ENCODE data around the gene C1orf87.
A peak's percentile ranks its signal among the peaks of the same experiment; 100 is the strongest.
"Not testable (repeated sequence)": the region's sequence is repeated elsewhere in the genome, so short reads cannot be mapped to it uniquely, and the experiment has no call there.

The C1orf87 gene

DNA sequence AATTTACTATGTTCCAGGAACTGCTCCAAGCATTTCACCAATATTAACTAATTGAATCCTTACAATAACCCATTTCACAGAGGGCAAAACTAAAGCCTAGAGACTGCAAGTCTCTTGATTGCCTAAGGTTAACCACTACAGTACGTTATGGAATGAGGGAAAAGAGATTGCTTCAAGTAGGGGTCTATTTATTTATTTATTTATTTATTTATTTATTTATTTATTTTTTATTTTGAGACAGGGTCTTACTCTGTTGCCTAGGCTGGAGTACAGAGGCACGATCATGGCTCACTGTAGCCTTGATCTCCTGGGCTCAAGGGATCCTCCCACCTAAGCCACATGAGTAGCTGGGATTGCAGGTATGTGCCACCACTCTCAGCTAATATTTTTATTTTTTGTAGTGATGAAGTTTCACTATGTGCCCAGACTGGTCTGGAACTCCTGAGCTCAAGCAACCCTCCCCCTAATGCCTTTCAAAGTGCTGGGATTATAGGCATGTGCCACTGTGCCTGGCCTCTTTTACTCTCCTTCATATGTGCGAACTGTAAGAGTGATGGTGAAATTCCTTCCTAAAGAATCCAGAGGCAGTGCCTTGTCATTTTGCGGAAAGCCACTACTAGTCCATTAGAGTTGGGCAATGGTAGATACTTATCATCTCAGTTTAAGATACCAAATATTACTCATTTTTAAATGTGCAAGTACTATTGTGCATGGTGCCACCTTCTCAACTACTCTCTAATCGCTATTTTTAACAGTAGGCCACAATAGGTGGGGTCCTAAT lies 81.3 kb downstream of the C1orf87 start:
- no peak for DNase-seq

DNA sequence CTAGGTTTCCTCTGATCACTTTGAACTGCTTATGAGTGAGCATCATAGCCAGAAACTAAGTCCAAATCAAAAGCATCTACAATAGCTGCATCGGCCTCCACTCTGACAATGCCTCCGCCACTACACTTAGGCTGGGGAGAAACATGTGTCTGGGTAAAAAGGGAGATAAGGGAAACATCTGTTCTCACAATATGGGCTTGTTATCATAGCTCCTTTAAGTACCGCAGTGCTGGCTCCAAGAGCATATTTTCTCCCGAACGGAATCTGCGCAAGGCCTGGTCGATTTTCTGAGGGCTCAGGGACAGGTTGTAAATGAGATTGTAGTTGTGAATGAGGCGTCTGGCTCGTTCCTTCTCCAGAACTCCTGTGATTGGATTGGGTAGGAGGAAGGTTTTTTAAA lies 83.1 kb downstream of the C1orf87 start:
- no peak for DNase-seq

DNA sequence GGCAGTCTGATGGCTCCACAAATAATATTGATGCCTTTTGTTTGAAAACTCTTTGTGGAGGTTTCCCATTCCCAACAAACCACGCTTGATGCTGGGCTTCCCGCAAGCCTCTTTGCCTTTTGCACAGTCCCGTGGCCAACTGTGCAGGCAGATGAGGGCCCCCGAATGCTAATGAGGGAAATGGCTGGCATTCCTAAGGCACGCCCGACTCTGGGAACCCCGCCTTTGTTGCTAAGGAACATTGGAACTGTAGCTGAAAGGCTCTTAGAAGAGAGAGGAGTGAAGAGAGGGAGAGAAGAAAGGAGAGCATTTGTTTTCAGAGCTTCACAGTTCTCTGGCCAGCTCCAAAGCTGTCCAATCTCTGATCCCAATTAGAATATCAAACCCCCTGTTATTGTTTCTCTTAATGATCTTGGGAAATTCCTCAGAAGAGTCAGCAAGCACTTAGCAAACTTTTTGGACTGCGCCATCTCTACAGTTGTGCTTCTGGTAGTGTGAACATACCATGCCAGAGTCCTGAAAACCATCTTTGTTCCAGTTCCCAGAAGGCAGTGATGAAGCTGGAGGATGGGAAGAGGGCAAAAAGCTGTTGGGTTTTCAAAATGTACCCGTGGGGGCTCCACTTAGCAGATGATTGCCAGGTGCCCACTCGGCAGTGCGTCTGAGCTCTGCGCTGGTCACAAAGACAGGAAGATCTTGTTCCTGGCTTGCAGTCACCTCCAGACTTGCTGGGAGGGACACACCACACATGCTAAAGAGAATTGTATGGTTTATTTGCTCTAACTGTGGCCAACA lies 86.9 kb downstream of the C1orf87 start:
- no peak for DNase-seq

DNA sequence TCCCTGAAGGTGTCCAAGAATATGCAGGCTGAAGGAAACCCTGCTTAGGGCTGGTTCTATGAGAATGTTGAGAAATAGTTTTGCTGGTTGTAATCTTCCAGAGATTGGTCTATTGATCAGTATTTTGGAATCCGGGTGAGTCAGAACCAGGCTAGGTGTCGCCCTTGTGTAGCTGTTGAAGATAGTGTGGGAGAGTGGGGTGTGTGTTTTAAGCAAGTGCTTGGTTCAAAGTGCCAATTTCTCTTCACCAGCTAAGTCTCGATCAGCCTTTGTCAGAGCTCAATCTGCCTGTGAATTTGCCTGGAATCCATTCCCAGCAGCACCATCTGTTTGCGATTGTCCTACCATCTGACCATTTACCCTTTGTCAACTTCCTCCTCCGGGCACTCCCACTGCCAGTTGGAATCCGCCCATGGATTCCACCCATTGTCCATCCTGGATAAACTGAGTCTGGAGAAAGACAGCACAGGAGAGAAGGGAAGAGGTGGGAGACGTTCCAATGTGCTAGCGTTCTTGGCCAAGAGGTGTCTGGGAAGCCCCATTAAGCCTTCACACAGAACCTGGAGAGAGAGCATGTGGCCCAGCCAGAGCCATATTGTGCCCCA lies 87.6 kb downstream of the C1orf87 start:
- DNase-seq = no peak

DNA sequence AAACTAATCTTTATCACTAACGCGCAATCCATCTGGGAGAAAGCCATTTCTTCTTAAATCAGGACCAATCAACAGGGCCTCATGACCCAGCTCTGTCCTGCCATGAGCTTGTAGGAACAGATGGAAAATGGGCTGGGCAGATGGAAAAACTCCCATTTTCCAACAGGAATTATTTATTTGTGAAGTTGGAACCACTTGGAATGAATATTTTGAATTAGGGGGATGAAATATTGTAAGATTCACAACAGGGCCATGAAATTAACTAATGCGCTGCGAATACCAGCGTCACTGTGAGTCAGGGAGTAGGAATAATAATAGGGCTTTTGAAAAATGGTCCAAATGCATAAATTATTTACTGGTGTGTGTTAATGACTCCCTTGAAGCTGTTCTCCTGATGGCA lies 93.9 kb downstream of the C1orf87 start:
- DNase-seq = no peak

DNA sequence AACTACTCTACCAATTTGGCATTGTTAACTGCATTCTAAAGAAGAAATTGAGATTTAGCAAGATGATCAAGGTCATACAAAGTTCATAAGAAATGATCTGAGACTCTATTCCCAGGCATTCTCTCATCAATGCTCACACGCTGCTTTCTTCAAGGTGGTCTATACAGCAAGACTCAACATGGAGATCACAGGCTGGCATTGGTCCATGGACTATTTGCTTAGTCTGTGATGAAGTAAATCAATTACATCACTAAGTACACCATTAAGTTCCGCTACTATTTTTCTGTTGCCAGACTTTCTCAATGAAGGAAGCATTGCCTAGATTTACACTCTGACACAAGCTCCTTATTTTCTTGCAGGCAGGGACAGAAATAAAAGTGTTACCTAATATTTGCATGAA lies 95.1 kb downstream of the C1orf87 start:
- peak; percentile 69 for DNase-seq

DNA sequence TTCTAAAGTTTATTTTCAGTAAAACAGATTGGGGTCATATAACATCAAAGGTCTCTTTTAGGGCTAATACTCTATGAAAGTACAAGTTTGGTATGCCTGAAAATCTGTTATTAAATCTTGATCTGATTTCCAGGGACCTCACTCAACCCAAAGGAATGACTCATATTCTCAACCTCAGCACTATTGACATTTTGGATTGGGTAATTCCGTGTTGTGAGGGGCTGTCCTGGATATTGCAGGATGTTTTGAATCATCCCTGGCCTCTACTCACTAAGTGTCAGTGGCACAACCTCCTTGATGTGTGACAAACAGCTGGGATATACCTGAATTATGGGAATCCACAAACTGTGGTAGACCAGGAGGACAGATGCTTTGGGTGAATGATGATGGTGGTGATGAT lies 95.5 kb downstream of the C1orf87 start:
- DNase-seq = no peak

DNA sequence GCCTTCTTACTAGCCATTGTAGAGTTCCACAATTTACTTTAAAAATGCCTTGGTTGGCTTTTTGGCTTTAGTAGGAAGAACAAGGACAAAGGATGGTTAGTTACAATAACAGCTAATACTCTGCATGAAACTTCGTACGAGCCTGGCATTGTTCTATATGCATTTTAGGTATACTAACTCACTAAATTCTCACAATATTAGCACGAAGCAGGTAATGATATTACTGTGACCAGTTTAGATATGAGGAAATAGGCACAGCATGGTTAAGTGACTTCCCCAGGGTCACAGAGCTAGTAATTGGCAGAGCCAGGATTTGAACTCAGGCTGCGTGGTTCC lies 96.5 kb downstream of the C1orf87 start:
- no peak for DNase-seq

DNA sequence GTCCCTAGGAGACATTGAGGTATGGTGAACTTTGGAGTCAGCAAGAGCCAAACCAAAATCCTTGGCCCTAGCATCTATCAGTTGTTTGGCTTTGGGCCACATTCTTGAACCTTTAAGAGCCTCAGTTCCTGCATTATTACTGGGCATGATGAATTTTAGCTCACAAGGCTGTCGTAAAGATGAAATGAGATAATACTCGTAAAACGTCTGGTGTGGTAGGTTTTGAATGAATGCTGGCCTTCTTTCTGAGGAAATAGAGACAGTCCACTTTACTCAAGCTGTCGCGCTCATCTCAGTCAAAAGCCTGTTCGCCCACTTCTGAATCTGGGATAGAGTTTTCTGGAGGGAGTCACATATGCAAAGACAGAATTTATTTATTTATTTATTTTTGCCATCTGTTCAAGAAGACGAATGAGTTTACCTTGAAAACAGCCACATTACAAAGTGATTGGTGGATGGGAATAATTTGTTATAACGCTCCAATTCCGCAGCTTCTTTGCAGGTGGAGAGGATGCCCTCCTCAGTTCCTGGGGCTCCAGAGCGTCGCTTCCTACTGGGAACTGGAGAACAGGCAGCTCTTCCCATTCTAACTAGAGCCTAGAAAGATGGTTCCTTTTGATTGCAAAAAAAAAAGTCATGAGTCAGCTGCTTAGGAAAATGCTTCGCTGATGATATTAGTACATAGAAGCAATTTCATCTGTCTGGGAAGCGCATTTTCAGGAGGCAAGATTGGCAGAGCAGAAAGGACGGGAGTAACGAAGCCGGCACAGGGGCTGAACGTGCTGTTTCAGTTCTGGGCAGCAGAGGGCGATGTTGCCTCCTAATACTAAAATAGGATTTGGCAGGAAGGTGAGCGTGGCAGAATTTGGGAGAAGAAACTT lies 97.1 kb downstream of the C1orf87 start:
- DNase-seq = peak; percentile 93

DNA sequence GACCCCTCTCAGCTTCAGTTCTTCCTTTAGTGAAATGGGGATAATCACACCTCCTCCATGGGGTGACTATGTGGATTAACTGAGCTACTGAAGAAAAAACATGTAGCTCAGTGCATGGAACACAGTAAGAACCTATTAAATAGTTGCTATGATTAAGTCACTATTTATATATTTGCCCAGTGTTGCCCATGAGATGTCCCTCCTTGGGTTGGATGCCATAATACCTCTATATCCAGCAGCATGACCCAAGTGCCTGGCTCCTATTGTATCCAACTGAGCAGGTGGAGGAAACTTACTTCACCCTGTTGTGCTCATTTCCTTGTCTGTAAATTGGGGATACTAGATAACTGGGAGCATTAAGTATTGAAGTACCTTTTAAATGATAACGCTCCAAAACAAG lies 99.9 kb downstream of the C1orf87 start:
- DNase-seq = no peak

DNA sequence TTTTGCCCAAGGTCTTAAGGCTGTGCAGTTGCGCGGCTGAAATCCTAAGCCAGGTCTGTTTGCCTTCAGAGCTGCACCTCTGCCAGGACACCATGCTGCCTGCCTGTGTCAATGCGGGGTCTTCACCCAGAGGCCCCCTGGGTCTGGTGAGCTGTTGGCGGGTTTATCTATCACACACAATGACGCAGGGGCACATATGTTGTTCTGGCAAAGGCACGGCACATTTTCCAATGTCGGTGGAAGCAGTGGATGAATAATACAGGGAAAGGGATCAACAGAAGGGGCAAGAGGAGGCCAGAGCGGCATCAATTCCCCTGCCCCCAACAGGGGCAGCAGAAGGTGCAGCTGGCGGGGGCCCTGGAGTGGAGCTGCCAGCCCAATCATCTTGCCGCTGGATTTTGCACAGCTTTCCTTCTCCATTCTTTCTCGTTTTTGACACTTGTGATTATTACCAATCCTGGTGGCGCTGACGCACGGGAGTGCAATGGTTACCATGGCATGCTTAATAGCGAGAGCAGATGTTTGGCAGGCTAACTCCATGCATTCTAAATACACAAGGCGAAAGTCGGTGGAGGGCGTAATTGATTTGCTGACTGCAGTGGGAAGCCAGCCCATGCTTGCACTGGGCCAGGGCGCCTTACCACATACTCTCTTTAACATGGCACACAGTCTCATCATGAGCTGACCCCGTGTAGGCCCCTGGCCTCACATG lies 101.2 kb downstream of the C1orf87 start:
- peak; percentile 72 for DNase-seq

DNA sequence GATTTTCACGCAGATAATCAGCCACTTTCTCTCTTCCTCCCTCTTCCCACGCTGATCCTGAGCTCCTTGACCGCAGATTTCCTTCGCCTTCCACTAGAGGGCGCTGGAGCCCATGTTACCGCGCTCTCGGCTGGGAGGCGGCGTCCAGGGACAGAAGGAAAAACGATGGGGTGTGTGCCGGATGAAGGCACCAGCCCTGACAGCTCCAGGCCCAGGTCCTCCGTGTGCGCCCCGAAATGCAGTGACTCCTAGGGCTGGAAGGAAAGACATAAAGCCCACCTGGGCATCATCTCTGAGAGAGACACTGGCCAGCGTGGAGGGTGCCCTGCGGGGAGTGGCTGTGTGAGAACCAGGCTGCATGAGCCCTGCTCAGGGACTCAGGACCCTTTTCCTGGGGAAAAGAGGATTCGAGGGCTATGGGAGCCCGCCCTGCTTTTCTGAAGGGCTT lies 102.1 kb downstream of the C1orf87 start:
- DNase-seq = peak; percentile 91

DNA sequence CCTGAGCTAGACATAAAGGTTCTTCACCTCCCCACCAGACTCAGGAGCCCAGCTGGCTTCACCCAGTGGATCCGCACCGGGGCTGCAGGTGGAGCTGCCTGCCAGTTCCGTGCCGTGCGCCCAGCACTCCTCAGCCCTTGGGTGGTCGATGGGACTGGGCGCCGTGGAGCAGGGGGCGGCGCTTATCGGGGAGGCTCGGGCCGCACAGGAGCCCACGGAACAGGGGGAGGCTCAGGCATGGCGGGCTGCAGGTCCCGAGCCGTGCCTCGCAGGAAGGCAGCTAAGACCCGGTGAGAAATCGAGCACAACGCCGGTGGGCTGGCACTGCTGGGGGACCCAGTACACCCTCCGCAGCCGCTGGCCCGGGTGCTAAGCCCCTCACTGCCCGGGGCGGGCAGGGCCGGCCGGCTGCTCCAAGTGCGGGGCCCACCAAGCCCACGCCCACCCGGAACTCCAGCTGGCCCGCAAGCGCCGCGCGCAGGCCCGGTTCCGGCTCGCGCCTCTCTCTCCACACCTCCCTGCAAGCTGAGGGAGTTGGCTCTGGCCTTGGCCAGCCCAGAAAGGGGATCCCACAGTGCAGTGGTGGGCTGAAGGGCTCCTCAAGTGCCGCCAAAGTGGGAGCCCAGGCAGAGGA lies 103.9 kb downstream of the C1orf87 start:
- not testable (repeated sequence) for DNase-seq

DNA sequence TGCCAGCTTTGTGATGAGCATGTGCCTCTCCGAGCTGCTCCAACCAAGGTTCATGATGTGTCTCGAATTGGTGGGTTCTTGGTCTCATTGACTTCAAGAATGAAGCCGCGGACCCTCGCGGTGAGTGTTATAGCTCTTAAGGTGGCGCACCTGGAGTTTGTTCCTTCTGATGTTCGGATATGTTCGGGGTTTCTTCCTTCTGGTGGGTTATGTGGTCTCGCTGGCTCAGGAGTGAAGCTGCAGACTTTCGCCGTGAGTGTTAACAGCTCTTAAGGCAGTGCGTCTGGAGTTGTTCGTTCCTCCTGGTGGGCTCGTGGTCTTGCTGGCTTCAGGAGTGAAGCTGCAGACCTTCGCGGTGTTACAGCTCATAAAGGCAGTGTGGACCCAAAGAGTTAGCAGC lies 104.8 kb downstream of the C1orf87 start:
- not testable (repeated sequence) for DNase-seq

DNA sequence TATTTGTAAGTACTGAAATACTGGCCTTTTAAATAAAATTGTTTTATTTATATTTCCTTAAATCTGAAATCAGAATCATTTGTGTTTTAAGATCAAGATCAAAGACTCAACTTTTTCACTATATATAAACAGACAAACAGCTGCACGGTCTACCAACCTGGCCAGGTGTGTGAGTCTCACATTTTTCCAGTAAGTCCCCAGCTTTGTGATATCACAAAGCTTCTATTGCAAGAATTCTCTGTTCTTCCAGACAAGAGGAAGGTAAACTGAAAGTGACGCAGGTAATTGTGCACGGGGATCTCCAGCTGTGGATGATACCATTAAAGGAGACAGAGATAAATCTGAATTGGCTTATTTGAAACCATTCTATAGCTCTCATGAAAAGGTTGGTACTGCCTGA lies 105.8 kb downstream of the C1orf87 start:
- DNase-seq = peak; percentile 45

DNA sequence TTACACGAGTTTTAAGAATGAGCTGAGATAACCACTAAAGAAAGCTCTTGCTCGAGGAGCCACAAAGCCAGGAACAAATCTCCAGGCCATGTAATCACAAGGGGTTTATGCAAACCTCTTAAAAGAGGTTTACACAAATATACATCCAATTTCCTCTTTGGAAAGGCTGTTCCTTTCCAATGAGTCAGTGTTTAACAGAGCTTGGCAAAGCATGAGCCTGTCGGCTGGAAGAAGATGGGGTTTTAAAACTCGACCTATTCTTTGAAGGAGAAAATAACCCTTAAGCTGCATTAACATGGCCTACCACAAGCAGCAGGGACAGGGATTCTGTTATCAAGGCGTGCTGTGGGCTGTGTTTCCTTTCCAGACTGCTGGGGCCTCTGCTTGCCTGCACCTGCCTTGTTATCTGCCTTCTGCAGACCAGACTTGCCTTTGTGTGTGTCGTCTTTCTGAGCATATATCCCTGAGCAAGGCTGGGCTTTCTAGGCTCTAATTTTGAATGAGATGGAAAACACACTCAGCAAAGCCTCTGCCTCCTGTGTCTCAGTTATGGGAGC lies 106.4 kb downstream of the C1orf87 start:
- DNase-seq = peak; percentile 65

DNA sequence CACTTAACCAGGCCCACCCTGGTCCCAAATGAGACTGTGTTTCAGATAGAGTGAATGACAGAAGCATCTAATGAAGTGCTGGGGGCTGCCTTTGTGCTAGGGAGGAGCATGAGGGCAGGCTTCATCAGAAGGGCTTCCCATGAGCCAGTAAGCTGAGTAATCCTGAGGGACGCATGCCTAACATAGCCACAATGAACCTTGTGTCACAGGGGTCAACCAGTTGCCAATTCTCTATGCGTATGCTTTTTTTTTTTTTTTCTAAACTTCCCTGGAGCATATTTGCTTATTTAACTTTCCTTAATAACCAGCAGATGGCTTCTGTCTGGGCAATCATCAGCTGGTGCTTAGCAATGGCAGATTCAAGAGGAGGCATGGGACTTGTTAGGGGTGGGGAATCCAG lies 121.5 kb downstream of the C1orf87 start:
- DNase-seq = no peak

DNA sequence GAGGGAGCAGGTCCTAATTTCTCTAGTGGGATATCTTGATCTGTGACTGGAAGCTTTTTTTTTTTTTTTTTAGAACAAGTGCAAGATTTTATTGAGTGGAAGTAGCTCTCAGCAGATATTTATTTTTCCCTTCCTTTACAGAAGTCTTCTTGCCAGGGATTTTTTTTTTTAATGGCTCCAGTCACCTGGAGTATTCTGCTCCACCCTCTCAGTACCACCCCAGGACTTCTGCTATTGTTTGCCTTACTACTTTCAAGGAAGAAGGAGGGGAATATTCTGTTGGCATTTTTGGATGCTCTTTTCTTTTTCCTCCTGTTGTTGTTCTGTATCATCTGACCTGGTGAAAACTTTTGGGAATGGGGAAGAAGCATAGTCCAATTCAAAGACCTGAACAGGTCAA lies 123.9 kb downstream of the C1orf87 start:
- DNase-seq = no peak

DNA sequence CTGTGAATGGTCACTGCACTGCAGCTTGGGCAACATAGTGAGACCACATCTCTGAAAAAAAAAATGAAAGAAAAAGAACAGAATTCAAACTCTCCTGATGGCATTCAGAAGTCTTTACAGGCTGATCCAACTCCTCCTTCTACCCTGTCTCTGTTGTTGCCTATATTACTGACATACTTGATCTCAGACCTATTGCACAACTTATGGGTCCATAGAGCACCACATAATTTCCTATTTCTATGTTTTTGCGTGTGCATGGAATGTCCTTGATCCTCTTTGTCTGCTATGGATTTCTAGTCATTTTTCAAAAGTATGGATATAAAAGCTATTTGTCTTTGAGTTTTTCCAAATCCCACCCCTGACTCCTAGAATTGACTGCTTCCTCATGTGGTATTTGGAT lies 124.6 kb downstream of the C1orf87 start:
- no peak for DNase-seq

DNA sequence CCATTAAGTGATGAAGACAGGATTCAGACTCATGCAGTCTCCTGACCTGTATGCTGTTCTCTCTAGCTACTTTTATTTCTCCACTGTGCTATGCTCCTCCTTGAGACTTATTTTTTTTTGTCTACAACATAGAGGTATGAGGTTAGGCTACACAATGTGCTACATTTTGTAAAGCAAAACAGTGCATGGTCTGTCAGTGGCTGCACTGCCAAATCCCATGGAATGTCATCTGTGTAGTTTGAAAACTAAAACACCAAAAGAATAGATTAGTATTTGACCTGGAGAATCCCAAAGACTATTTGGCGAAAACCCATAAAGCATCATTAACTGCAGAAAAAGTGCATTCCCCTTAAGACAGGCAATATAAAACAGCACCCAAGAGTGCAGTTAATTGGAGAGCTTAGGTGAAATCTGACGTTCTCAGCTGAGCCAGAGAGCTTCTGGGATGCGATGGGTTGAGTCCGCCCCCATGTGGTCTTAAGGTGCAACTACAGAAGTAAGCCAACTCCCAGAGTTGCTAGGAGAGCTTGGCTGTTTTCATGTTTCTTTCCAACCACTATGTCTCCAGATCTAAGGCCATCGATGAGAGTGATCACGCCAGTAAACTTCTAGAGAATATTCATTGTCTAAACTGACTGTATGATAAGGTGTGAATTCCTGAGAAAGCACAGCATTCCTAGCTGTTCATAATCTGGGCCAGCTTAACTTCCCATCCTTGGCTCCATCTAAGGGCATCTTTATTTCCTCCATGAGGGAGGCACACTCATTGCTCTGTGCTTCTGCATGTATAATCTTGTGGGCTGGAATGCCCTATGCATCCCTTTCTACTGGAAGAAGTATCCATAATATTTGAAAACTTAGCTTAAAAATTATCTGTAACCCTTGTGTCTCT lies 126.3 kb downstream of the C1orf87 start:
- peak; percentile 87 for DNase-seq

Measured in NCI-H2029 treated with DMSO at 0.1 percent for 48 hours (cell line).